Motor neuron (in vitro differentiated cells): ENCODE data around the gene JAK2. TPM values are rescaled to one million over a fixed set of nuclear protein-coding genes. Genes with fewer than 3 reads are reported as not detected.

Experiments used
- ATAC-seq, 8 experiments: fragments of 200-7000 bp; cut with Tn5 transposase; replicated peaks in 6 of 8; 2 replicates each; pipeline ENCODE4 v1.8.0; 2021; ENCODE audit warnings: mild to moderate bottlenecking in 8 of 8, moderate library complexity in 8 of 8
- H3K27ac ChIP-seq, 2 donors: fragments of 250-450 bp; sonication (Bioruptor Pico); 2 replicates each; pipeline ENCODE4 v1.9.0; 2021; ENCODE audit warnings: antibody characterized with exemption in 2 of 2, mild to moderate bottlenecking in 2 of 2, moderate library complexity in 1 of 2
- H3K4me1 ChIP-seq, 2 donors: fragments of 250-450 bp; sonication (Bioruptor Pico); replicated peaks in 1 of 2; 2 replicates each; pipeline ENCODE4 v1.6.1; 2021; ENCODE audit warnings: antibody characterized with exemption in 2 of 2, mild to moderate bottlenecking in 2 of 2, moderate library complexity in 1 of 2
- H3K4me3 ChIP-seq, 5 donors: fragments of 250-450 bp; sonication (Bioruptor Pico); 2 replicates each; pipeline ENCODE4 v1.9.0; 2021; ENCODE audit warnings: antibody characterized with exemption in 5 of 5, mild to moderate bottlenecking in 5 of 5, moderate library complexity in 4 of 5
- WGBS, 10 experiments: fragments of 450-650 bp; shearing (Covaris generic); methylation state at CpG; one replicate each; pipeline ENCODE4 v1.0.0; 2022; 5-methylcytosine and 5-hydroxymethylcytosine counted together
- in situ Hi-C, 9 experiments: fragments of 400-800 bp; cut with MboI; loops; one replicate each; pipeline ENCODE4 v1.15.0; 2021; ENCODE audit warnings: low sequenced_read_pairs in 9 of 9, low pct_unique_long_range_greater_than_20kb in 2 of 9; ENCODE audit not compliant: unreplicated experiment in 9 of 9
- total RNA-seq, 8 experiments: library from RNA; unstranded; fragments of 300-600 nt; gene quantifications; 2 replicates each; pipeline versions ENCODE4 v1.2.3 to v1.2.4, GENCODE V29; 2022

Gene JAK2
- total RNA-seq, 8 experiments from 2014 or later: 6.5 to 28.2 (median 9.8) TPM

DNA sequence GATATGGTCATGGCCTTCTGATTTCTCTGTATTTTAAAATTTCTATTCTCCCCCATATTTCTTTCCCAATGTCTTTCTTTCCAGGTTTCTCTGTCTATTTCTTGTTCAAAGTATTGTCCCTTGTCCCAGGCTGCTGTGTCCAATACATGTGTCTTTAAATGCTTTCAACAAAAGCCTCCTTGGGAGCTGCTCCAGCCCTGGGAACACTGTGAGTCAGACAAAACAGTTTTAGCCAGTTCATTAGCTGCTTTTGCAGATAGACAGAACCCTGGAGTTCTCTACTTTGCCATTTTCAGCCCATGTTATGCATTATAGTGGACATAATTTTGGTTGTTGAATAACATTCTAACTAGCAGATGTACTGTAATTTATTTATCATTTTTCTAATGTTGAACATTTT, 20.5 kb upstream of the JAK2 start:
- no peak overlapping the region for H3K4me3 ChIP-seq
- no peak for ATAC-seq
- H3K27ac ChIP-seq: no peak overlapping the region
- H3K4me1 ChIP-seq: no peaks in the 10 kb centered on the region
- in situ Hi-C loops: no loop called here

DNA sequence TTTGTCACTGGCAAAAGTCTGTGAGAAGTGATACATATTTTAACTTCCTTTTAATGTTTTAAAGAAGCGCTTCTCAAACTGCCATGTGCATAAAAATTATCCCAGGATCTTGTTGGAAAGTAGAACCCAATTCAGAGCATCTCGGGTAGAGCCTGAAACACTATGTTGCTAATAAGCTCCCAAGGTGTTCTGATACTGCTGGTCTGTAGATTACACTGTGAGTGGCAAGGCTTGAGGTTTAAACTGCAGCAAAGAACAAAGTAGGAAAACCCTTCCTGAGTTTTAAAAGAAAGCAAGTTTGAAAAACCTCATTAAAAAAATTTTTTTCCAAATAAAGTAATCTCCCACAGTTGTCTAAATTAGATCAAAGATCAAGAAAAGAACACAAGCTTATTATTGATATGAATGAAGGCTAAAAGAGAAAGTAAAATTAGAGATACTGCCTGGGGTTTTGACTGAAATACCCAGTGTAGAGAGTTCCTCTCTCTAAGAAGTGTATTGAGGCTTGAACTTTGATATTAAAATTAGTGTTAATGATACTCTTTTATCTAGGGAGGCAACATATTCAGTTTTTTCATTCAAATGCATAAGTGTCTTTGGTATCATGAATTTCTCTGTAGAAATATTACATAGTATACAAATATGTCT, 19.8 kb upstream of the JAK2 start:
- WGBS, 10 experiments: 68 to 100% (median 86%) methylated on average over 1 to 2 of the region's 2 CpGs; no CpG with 5 or more reads in 1 of the 10 experiments
- no peak overlapping the region for H3K27ac ChIP-seq
- no peaks in the 10 kb centered on the region for H3K4me1 ChIP-seq
- no peak for ATAC-seq
- in situ Hi-C loops: no loop called here
- no peak overlapping the region for H3K4me3 ChIP-seq

DNA sequence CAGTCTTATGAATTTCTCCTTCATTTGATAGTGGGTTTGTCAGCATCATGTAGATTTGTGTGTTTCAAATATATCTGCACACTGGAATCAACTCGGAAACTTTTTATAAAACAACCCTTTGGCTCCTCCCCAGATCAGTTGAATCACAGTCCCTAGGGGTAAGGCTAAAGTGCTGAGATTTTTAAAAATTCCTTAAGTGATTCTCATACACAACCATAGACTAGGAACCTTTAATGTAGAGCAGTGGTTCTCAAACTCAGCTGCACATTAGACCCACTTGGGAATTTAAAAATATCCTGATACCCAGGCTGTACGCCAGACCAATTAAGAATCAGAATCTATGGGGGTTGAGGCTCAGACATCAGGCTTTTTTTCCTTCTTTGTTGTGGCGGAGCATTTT, 17.5 kb upstream of the JAK2 start:
- Histone ChIP-seq H3K27ac (no peak overlapping the region), H3K4me3 (no peak overlapping the region), H3K4me1 (no peaks in the 10 kb centered on the region)
- peak in 1 of 8 experiments; percentile 25 for ATAC-seq
- 0 to 100% (median 91%) methylated on average over 1 to 3 of the region's 3 CpGs; no CpG with 5 or more reads in 2 of the 10 experiments for WGBS, 10 experiments
- in situ Hi-C loops: no loop called here

DNA sequence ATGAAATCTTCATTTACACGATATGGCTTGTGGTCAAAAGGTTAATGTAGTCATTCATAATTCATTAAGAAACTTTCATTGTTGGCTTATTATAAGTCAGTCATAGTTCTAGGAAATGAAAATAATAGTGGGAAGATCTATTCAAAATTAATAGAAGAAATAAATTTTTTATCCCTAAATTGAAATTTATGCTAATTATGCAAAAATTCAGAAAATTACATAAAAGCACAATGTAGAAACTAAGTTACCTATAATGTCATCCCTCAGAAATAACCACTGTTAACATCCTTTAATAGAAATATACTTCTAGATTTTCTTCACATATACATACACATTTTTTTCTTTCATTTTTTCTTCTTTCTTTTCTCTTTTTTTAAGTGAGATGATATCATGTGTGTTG, 15.9 kb upstream of the JAK2 start:
- H3K27ac ChIP-seq: no peak overlapping the region
- no peak for ATAC-seq
- in situ Hi-C loops: no loop called here
- H3K4me1 ChIP-seq: no peaks in the 10 kb centered on the region
- 13 to 100% (median 89%) methylated on average over 1 of the region's 1 CpG; no CpG with 5 or more reads in 5 of the 10 experiments for WGBS, 10 experiments
- no peak overlapping the region for H3K4me3 ChIP-seq

DNA sequence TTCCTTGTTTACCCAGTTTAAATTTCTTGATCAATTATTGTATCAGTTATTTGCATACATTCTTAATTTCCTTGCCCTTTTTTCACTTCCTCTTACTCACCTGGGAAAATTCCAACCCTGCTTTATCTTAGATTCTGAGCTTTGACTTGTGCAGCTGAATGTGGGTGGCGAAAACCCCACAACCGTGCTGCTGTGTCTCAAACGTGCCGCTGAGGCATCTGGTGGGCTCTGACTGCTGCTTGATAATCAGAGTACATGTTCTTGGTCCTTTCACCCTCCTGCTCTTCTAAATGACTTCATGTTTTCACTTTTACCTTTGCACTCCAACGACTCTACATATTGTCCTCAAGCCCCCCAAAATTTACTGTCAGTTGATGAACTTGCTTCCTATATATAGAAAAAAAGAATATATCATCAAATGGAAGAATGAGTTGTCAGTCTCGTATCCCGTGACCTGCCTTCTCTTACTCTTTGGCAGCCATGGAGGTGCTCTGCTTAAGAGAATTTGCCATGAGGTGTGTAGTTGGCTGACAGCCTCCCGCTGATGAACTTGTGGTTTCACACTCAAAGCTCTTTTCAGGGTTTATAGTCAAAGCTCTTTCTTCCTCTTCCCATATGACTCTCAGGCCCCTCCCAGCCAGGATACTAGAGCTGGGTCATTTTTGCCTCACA, 14.0 kb upstream of the JAK2 start:
- no peak for ATAC-seq
- in situ Hi-C loops: loop anchor here in 1 of 9 experiments (10.0 kb wide), 1 partner anchor 206 kb away; no protein-coding TSS in a partner anchor
- Histone ChIP-seq H3K4me1 (no peaks in the 10 kb centered on the region), H3K4me3 (no peak overlapping the region), H3K27ac (no peak overlapping the region)
- 73 to 100% (median 84%) methylated on average over 1 to 8 of the region's 8 CpGs; no CpG with 5 or more reads in 1 of the 10 experiments for WGBS, 10 experiments

DNA sequence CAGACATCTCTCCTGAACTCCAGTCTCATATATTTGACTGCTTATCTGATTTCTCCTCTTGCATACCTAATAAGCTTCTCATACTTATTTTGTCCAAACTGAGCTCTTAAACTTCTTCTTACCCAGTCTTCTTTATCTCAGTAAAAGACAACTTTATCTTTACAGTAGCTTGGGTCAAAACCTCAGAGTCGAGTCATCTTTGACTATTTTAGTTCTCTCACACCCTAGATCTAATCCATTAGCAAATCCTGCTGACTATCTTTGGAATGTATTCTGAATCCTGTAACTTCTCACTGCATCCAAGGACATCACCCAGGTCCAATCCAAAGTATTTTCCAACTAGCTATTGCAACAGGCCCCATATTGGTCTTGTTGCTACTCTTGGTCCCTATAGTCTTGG, 11.8 kb upstream of the JAK2 start:
- WGBS, 10 experiments: 0 to 75% (median 43%) methylated on average over 1 of the region's 1 CpG; no CpG with 5 or more reads in 3 of the 10 experiments
- peak in 2 of 8 experiments; percentile 58 to 63 for ATAC-seq

DNA sequence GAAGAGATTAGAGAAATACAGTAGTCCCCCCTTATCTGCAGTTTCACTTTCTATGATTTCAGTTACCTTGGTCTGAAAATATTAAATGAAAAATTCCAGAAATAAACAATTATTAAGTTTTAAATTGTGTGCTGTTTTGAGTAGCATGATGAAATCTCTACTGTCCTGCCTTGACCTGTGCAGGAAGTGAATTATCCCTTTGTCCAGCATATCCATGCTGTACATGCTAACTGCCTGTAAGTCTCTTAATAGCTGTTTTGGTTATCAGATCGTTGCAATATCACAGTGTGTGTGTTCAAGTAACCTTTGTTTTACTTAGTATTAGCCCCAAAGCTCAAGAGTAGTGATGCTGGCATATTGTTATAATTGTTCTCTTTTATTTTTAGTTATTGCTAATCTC, 11.2 kb upstream of the JAK2 start:
- Histone ChIP-seq H3K4me1 (no peaks in the 10 kb centered on the region), H3K27ac (no peak overlapping the region), H3K4me3 (no peak overlapping the region)
- ATAC-seq: no peak
- in situ Hi-C loops: loop anchor here in 1 of 9 experiments (10.0 kb wide), 1 partner anchor 209 kb away; no protein-coding TSS in a partner anchor
- 20 to 100% (median 75%) methylated on average over 1 of the region's 1 CpG; no CpG with 5 or more reads in 3 of the 10 experiments for whole genome bisulfite sequencing, 10 experiments

More for the DNA sequence above, 11.8 kb upstream of the JAK2 start:
- no peak overlapping the region for H3K27ac ChIP-seq
- no peak overlapping the region for H3K4me3 ChIP-seq
- in situ Hi-C loops: loop anchor here in 1 of 9 experiments (10.0 kb wide), 1 partner anchor 208 kb away; no protein-coding TSS in a partner anchor
- no peaks in the 10 kb centered on the region for H3K4me1 ChIP-seq

DNA sequence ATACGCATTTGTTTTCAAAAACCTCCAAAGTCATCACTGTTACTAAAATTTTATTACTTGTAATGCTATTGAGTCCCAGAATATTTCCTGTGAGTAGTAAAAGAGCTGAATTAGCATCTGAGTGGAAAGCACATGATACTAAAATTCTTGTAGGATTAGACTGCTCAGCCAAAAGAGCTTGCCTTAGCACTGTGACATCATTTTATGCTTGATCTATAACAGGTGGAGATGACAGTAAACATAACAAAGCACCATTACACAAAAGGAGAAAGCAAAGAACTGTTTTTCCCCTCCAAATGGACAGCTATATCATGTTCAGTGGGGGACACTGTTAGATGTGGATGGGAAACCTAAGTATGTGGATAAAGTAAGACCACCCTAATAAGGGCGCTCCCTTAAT, 5.8 kb upstream of the JAK2 start:
- in situ Hi-C loops: loop anchor here in 3 of 9 experiments (10.0 to 25.0 kb wide), 2 partner anchors 214 to 217 kb away; no protein-coding TSS in a partner anchor
- no peak overlapping the region for H3K27ac ChIP-seq
- H3K4me3 ChIP-seq: no peak overlapping the region
- H3K4me1 ChIP-seq: peaks cover 6% of the 10 kb centered on the region in 2 donors
- ATAC-seq: peak in 3 of 8 experiments; percentile 29 to 85 (median 66)
- 0 to 100% (median 80%) methylated on average over 1 to 2 of the region's 2 CpGs; no CpG with 5 or more reads in 1 of the 10 experiments for WGBS, 10 experiments

DNA sequence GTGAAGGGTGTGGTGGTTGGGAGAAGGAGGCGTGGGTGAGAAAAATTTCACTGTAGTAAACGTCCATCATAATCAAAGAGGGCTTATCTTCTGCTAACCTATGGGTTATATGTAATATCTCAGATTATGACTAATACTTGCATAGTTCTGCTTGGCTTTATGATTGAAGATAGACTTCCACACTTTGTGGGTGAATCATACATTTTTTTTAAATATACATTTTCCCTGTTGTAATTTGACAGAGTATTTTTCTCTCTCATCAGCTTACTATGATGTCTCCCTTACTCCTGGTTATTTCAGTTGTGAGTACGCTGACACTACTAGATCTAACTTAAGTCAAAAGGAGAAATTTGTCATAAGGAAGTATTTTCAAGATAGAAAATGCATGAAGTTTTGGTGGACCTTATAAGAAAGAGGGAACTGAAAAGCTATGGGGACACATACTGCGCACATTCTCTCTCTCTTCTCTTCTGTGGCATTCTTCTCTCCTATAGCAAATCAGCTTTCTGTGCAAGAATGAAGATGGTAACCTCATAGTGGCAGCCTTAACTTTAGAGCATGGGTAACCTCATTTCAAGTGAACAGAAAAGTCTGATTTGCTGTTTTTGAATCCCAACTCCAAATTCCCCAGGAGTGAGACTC, 4.9 kb upstream of the JAK2 start:
- no peak for ATAC-seq
- Histone ChIP-seq H3K4me3 (no peak overlapping the region), H3K27ac (no peak overlapping the region), H3K4me1 (peaks cover 6% of the 10 kb centered on the region in 2 donors)
- in situ Hi-C loops: loop anchor here in 2 of 9 experiments (25.0 kb wide), 1 partner anchor 218 kb away; no protein-coding TSS in a partner anchor
- 28 to 100% (median 79%) methylated on average over 1 to 4 of the region's 4 CpGs; no CpG with 5 or more reads in 1 of the 10 experiments for WGBS, 10 experiments

DNA sequence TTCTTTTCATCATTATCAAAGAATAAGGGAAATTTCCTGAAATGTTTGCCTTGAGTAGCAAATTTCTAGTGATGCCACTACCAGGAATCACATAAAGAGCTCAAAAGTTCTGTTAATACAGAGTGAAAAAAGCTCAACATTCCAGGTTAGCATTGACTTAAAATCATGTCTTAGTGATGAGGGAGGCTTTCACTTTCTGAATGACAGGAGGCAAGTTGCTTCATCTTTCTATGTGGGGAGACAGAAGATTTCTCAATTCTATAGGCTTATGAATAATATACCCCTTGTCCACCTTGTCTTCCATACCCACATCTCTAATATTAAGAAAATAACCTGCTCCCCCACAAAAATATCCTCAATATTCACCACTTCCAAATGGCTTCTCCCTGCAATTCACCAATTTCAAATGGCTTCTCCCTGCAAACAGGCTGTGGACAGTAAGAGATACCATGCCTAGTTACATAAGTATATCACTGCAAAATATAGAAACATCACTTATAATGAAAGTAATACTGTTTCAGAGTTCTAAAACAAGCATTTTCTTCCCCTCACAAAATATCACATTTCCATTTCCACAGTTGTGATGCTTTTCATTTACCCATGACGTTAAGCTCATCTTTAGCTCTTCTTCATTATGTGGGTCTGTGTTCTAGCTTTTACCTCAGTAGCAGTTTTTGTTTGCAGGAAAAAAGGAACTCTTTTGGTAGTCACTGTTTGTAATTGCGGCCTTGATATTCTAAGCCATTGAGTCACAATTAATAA, 2.2 kb upstream of the JAK2 start:
- 90 to 100% (median 100%) methylated on average over 1 to 2 of the region's 2 CpGs; no CpG with 5 or more reads in 1 of the 10 experiments for WGBS, 10 experiments
- Histone ChIP-seq H3K4me3 (no peak overlapping the region), H3K4me1 (peaks cover 9 to 13% of the 10 kb centered on the region in 2 donors), H3K27ac (no peak overlapping the region)
- in situ Hi-C loops: loop anchor here in 2 of 9 experiments (25.0 kb wide), 1 partner anchor 221 kb away; no protein-coding TSS in a partner anchor
- no peak for ATAC-seq

DNA sequence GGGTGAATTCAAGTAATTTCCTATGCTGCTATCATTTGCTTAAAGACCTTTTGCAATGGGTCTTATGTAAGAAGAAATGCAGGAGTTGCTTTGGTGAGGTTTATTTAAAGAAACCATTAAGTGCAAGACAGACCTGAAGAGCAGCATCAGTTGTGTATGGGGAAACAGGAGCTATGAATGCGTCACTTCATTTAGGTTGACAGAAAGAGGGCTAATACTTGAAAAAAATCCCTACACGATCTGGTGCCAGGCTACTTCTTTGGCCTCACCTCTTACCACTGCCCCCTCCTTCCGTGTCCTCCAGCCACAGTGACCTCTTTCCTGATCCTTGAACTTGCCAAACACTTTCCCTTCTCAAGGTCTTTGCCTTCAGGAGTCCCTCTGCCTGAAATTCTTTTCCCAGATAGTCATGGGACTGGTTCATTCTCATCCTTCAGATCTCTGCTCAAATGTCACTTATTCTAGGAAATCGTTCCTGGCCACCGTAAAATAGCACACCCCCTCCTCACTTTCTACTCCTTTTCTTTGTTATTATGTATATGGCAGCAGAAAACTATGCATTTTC, 1.4 kb upstream of the JAK2 start:
- Histone ChIP-seq H3K4me3 (peak overlapping the region; percentile 40 to 70 (median 53)), H3K27ac (peak overlapping the region; percentile 83 to 94), H3K4me1 (peaks cover 9 to 13% of the 10 kb centered on the region in 2 donors)
- WGBS, 10 experiments: 13 to 100% (median 57%) methylated on average over 1 to 5 of the region's 5 CpGs
- in situ Hi-C loops: loop anchor here in 2 of 9 experiments (25.0 kb wide), 1 partner anchor 221 kb away; no protein-coding TSS in a partner anchor
- ATAC-seq: no peak

DNA sequence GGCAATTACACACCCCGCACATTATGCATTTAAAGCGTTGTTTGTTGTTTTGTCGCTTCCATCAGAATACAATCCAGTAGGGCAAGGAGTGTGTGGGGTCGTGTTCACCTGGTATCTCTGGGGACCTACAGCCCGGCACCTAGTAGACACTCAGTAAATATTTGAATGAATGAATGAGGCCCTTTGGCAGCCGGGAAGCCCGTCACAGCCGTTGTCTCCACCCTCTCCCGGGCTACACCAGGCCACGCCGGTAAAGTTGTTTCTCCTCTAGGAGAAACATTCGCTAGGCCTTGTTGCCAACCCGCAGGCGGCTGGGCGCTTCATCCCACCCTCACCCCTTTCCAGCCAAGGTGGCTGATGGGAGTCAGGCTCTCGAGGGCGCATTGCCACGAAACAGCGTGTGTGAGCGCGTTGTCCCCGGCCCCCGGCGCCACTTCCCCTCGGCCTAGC, 876 bp upstream of the JAK2 start:
- Histone ChIP-seq H3K27ac (peak overlapping the region; percentile 83 to 94), H3K4me1 (peaks cover 9 to 13% of the 10 kb centered on the region in 2 donors), H3K4me3 (peak overlapping the region; percentile 40 to 70 (median 53))
- in situ Hi-C loops: loop anchor here in 2 of 9 experiments (25.0 kb wide), 1 partner anchor 222 kb away; no protein-coding TSS in a partner anchor
- peak in 5 of 8 experiments; percentile 12 to 29 (median 15) for ATAC-seq
- WGBS, 10 experiments: 8 to 92% (median 53%) methylated on average over 2 to 7 of the region's 25 CpGs; no CpG with 5 or more reads in 3 of the 10 experiments
